K562 (cell line): ENCODE results near the gene CMSS1. TPM values are rescaled to one million over a fixed set of nuclear protein-coding genes. Genes with fewer than 3 reads are reported as not detected.

Experiments used
- ATAC-seq: fragments of 200-7000 bp; cut with Tn5 transposase; 3 replicates; pipeline ENCODE4 v1.9.1; 2020; ENCODE audit warnings: moderate library complexity
- BruUV-seq: library from RNA; stranded (reverse); fragments of 400-500 nt; replicated peaks from 2 replicates; lab custom pipeline; 2021; lab: Mats Ljungman, UMichigan
- CTCF ChIA-PET: fragments of 300-600 bp; formaldehyde crosslinking; extraction: SDS; loops from one replicate; lab custom pipeline; 2021; ENCODE audit warnings: low intra/inter-chr PET ratio; lab: Yijun Ruan, JAX
- POLR2A ChIA-PET: fragments of 300-600, 350-650 bp; sonication (Branson Sonifier 250); formaldehyde crosslinking; extraction: SDS; loops from one replicate; lab custom pipeline; 2021; ENCODE audit warnings: antibody characterized with exemption, inconsistent platforms; lab: Yijun Ruan, JAX
- DNase-seq, 4 experiments: peaks; one replicate each; pipeline versions ENCODE4 v3.0.0 to v3.0.0-alpha.2; 2011 to 2018; ENCODE audit warnings: low spot score in 3 of 4, mixed read lengths in 3 of 4; ENCODE audit errors: extremely low read depth in 1 of 4
- FAIRE-seq: peaks from 2 replicates; lab custom pipeline; 2011; peaks lifted over from hg19 to GRCh38; lab: Jason Lieb, UNC
- H2AFZ ChIP-seq: 2 replicates; pipeline ENCODE4 v1.6.0; 2011; ENCODE audit warnings: low read depth, low read length, control low read depth, inconsistent platforms
- H3K27ac ChIP-seq: fragments of 200-600 bp; 3 replicates; pipeline ENCODE4 v1.8.0; 2011; ENCODE audit warnings: low read depth, mild to moderate bottlenecking, control low read depth, inconsistent platforms, low read length, moderate library complexity, mixed read lengths; ENCODE audit errors: extremely low read depth
- H3K27me3 ChIP-seq, 2 experiments: fragments of 300-600 bp in 1 of 2; 2 replicates in 1 of 2; 3 replicates in 1 of 2; pipeline versions ENCODE4 v1.6.0 to v1.8.0; 2011; ENCODE audit warnings: inconsistent platforms in 2 of 2, low read length in 2 of 2, mild to moderate bottlenecking in 1 of 2, mixed read lengths in 1 of 2, moderate library complexity in 1 of 2; ENCODE audit not compliant: control insufficient read depth in 2 of 2, insufficient read depth in 2 of 2
- H3K36me3 ChIP-seq: fragments of 300-600 bp; 3 replicates; pipeline ENCODE4 v1.8.0; 2011; ENCODE audit warnings: mild to moderate bottlenecking, low read length, inconsistent platforms; ENCODE audit not compliant: control insufficient read depth, insufficient read depth
- H3K4me1 ChIP-seq, 2 experiments: fragments of 200-600 bp in 1 of 2; replicated peaks in 1 of 2; 2 replicates in 1 of 2; 3 replicates in 1 of 2; pipeline versions ENCODE4 v1.5.1 to v1.8.0; 2011; ENCODE audit warnings: inconsistent platforms in 2 of 2, low read length in 2 of 2, mild to moderate bottlenecking in 1 of 2, mixed read lengths in 1 of 2, moderate library complexity in 1 of 2; ENCODE audit not compliant: control insufficient read depth in 2 of 2, insufficient read depth in 2 of 2
- H3K4me2 ChIP-seq: 2 replicates; pipeline ENCODE4 v1.6.1; 2011; ENCODE audit warnings: low read length, control low read depth, inconsistent platforms, mixed read lengths; ENCODE audit not compliant: insufficient read depth
- H3K4me3 ChIP-seq: fragments of 200-600 bp; sonication (generic), shearing (Covaris generic); 2 replicates; pipeline ENCODE4 v1.5.1; 2016; ENCODE audit warnings: control low read depth, inconsistent platforms
- H3K79me2 ChIP-seq: fragments of 200-600 bp; 3 replicates; pipeline ENCODE4 v1.8.0; 2011; ENCODE audit warnings: low read length, inconsistent platforms; ENCODE audit not compliant: control insufficient read depth, insufficient read depth
- H3K9ac ChIP-seq, 2 experiments: 2 replicates each; pipeline versions ENCODE4 v1.6.0 to v1.6.1; 2011; ENCODE audit warnings: low read depth in 2 of 2, low read length in 2 of 2, control low read depth in 1 of 2, inconsistent platforms in 1 of 2, mild to moderate bottlenecking in 1 of 2, mixed read lengths in 1 of 2; ENCODE audit not compliant: insufficient read depth in 1 of 2
- H3K9me1 ChIP-seq: one replicate; pipeline ENCODE4 v1.6.0; 2011; ENCODE audit warnings: inconsistent platforms, mild to moderate bottlenecking, low read length, moderate library complexity; ENCODE audit not compliant: control insufficient read depth, insufficient read depth
- H3K9me3 ChIP-seq: replicated peaks from 2 replicates; pipeline ENCODE4 v1.5.1; 2011; ENCODE audit warnings: low read depth, low read length, inconsistent platforms; ENCODE audit not compliant: control insufficient read depth, insufficient read depth
- H4K20me1 ChIP-seq: replicated peaks from 2 replicates; pipeline ENCODE4 v1.6.1; 2011; ENCODE audit warnings: low read length, inconsistent platforms, mixed read lengths; ENCODE audit not compliant: control insufficient read depth, insufficient read depth
- GTF2E2 ChIP-seq: fragments of 200-800 bp; sonication (Bioruptor generic); IDR thresholded peaks from 2 replicates; pipeline ENCODE4 v1.6.1; 2016; ENCODE audit warnings: missing genetic modification characterization, missing compliant biosample characterization
- KDM1A ChIP-seq, 2 experiments: fragments of 450-650 bp; IDR thresholded peaks; 2 replicates each; pipeline ENCODE4 v1.6.1; 2016; ENCODE audit warnings: mild to moderate bottlenecking in 2 of 2
- RBM25 ChIP-seq: fragments of 200-400 bp; formaldehyde crosslinking; IDR thresholded peaks from 2 replicates; pipeline ENCODE4 v1.6.1; 2018; ENCODE audit warnings: low read length, low read depth, moderate library complexity; ENCODE audit not compliant: severe bottlenecking
- SMAD4 ChIP-seq: fragments of 250-450 bp; sonication (Bioruptor Pico); conservative IDR thresholded peaks from 2 replicates; pipeline ENCODE4 v1.8.0; 2021; ENCODE audit warnings: inconsistent platforms, mild to moderate bottlenecking, moderate library complexity
- ZNF280A ChIP-seq: fragments of 450-650 bp; IDR thresholded peaks from 2 replicates; pipeline ENCODE4 v1.6.1; 2018; ENCODE audit warnings: mild to moderate bottlenecking, low read depth; ENCODE audit not compliant: partially characterized antibody
- WGBS: fragments of 100-300 bp; shearing (Covaris generic); methylation state at CpG from one replicate; pipeline ENCODE4 v1.1.6; 2016; ENCODE audit warnings: low coverage, mixed read lengths; ENCODE audit not compliant: insufficient coverage; ENCODE audit errors: missing lambda C conversion rate; 5-methylcytosine and 5-hydroxymethylcytosine counted together
- in situ Hi-C: fragments of 300-500 bp; cut with MboI; formaldehyde crosslinking; loops from 4 replicates; pipeline ENCODE4 v1.15.0; 2018; ENCODE audit warnings: inconsistent platforms, mixed read lengths
- intact Hi-C: fragments of 100-400 bp; cut with micrococcal nuclease; formaldehyde crosslinking; loops from 2 replicates; pipeline ENCODE4 v1.14.2; 2022
- polyA plus RNA-seq, 8 experiments: library from polyadenylated mRNA; depleted of rRNA in 4 of 8; stranded (reverse) in 5 of 8; unstranded in 3 of 8; fragments of >200 nt; fragmentation: Nextera tagmentation in 2 of 8; fragmentation: Illumina TruSeq in 1 of 8; extraction: Ambion mirVana in 2 of 8; extraction: Trizol in 1 of 8; gene quantifications; 2 replicates each; pipeline versions ENCODE4 v1.2.1 to v1.2.3, GENCODE V29; 2011 to 2014; ENCODE audit warnings: inconsistent platforms in 1 of 8, missing spikeins in 1 of 8
- total RNA-seq, 7 experiments: library from RNA; depleted of rRNA in 6 of 7; stranded (reverse); fragments of >200 nt in 6 of 7; fragmentation: Illumina TruSeq in 2 of 7; extraction: Trizol in 2 of 7; gene quantifications; 2 replicates each; pipeline versions ENCODE4 v1.2.1 to v1.2.3, GENCODE V29; 2011 to 2021; ENCODE audit warnings: low replicate concordance in 1 of 7

CMSS1 gene
- total and polyA plus RNA-seq, 9 of the 15 experiments (the other 6 are each of a cell fraction or from before 2014, with no cell fraction given) = 46.9 to 109 (median 72.3) TPM

GRCh38 chr3:99900248-99900647 is 82.6 kb downstream of the CMSS1 start:
- in situ Hi-C loops = no loop called here
- no peak overlapping the region for H2AFZ ChIP-seq
- TF ChIP-seq KDM1A (IDR thresholded peaks at IDR 0.05) (0 out of 4 replicates have a peak, but pooled peaks of 1 of the 2 experiments have one; percentile 6), SMAD4 (no peak), GTF2E2 (tag) (no peak), RBM25 (peak; percentile 60), ZNF280A (no peak)
- TF ChIP-seq, all 486 proteins: peak for 2
- Histone ChIP-seq H3K27me3 (no peaks in the 10 kb centered on the region), H3K9ac (no peak overlapping the region), H3K9me3 (no peaks in the 10 kb centered on the region), H3K79me2 (no peaks in the 10 kb centered on the region; the same call in 1 of the 3 replicates), H3K4me1 (peaks cover 0 to 3% of the 10 kb centered on the region in 2 experiments; a peak in 1 of 5 replicates), H3K27ac (no peak overlapping the region), H3K4me2 (no peak overlapping the region), H3K4me3 (no peak overlapping the region), H3K36me3 (no peaks in the 10 kb centered on the region), H3K9me1 (no peaks in the 10 kb centered on the region), H4K20me1 (no peaks in the 10 kb centered on the region)
- POLR2A ChIA-PET = interaction anchor here (0.8 kb wide), 1 partner anchor 218 kb away, joined by 3 read pairs; no protein-coding TSS in a partner anchor
- DNase-seq (no peak), FAIRE-seq (no peak), ATAC-seq (no peak)
- no TSS peak for BruUV-seq
- WGBS = 88% methylated on average over 1 of the region's 1 CpG
- CTCF ChIA-PET = no interaction called here
- intact Hi-C loops = no loop called here
